ENCODE results near the gene TRIO. TPM values are rescaled to one million over a fixed set of nuclear protein-coding genes. Genes with fewer than 3 reads are reported as not detected.

TRIO gene
- total RNA-seq, 1 donor from 2014 or later = 148 TPM

GRCh38 chr5:14440582-14441431 is 297.7 kb downstream of the TRIO start:
- H3K36me3 ChIP-seq = peaks cover 28% of the 10 kb centered on the region
- H3K27ac ChIP-seq = peak overlapping the region; percentile 62
- intact Hi-C loops (cut with DNase I) = no loop called here
- peak overlapping the region; percentile 44 for H3K4me3 ChIP-seq
- DNase-seq (no peak), ATAC-seq (peak; percentile 66 to 75)
- H3K27me3 ChIP-seq (ENCODE audit: low read depth) = no peaks in the 10 kb centered on the region
- peaks cover 15% of the 10 kb centered on the region for H3K4me1 ChIP-seq
- H3K9me3 ChIP-seq = no peaks in the 10 kb centered on the region
- TF ChIP-seq CTCF (IDR thresholded peaks at IDR 0.05) = no peak

GRCh38 chr5:14441641-14442040 is 298.5 kb downstream of the TRIO start:
- ATAC-seq (no peak), DNase-seq (no peak)
- Histone ChIP-seq H3K4me3 (peak overlapping the region; percentile 44), H3K27me3 (ENCODE audit: low read depth) (no peaks in the 10 kb centered on the region), H3K27ac (no peak overlapping the region), H3K9me3 (no peaks in the 10 kb centered on the region), H3K36me3 (peaks cover 28% of the 10 kb centered on the region), H3K4me1 (peaks cover 22% of the 10 kb centered on the region)
- no peak for TF ChIP-seq CTCF (IDR thresholded peaks at IDR 0.05)
- intact Hi-C loops (cut with DNase I) = no loop called here

GRCh38 chr5:14442536-14442935 is 299.4 kb downstream of the TRIO start:
- TF ChIP-seq CTCF (IDR thresholded peaks at IDR 0.05) = no peak
- intact Hi-C loops (cut with DNase I) = no loop called here
- ATAC-seq (no peak), DNase-seq (no peak)
- Histone ChIP-seq H3K27me3 (ENCODE audit: low read depth) (no peaks in the 10 kb centered on the region), H3K9me3 (no peaks in the 10 kb centered on the region), H3K4me3 (no peak overlapping the region), H3K4me1 (peaks cover 22% of the 10 kb centered on the region), H3K36me3 (peaks cover 19% of the 10 kb centered on the region), H3K27ac (no peak overlapping the region)

GRCh38 chr5:14443671-14444093 is 300.5 kb downstream of the TRIO start:
- Histone ChIP-seq H3K27ac (no peak overlapping the region), H3K9me3 (no peaks in the 10 kb centered on the region), H3K4me3 (no peak overlapping the region), H3K27me3 (ENCODE audit: low read depth) (no peaks in the 10 kb centered on the region), H3K36me3 (peaks cover 16% of the 10 kb centered on the region), H3K4me1 (peaks cover 29% of the 10 kb centered on the region)
- TF ChIP-seq CTCF (IDR thresholded peaks at IDR 0.05) = no peak
- no peak for ATAC-seq
- no peak for DNase-seq
- intact Hi-C loops (cut with DNase I) = no loop called here

- H3K27me3 ChIP-seq (ENCODE audit: low read depth) = no peaks in the 10 kb centered on the region
- intact Hi-C loops (cut with DNase I) = no loop called here
- H3K36me3 ChIP-seq = peaks cover 16% of the 10 kb centered on the region
Measured at GRCh38 chr5:14444161-14444560, 301.0 kb downstream of the TRIO start.

More at GRCh38 chr5:14444161-14444560, 301.0 kb downstream of the TRIO start:
- Histone ChIP-seq H3K4me3 (no peak overlapping the region), H3K4me1 (peaks cover 34% of the 10 kb centered on the region), H3K9me3 (no peaks in the 10 kb centered on the region), H3K27ac (no peak overlapping the region)
- no peak for DNase-seq
- no peak for ATAC-seq
- TF ChIP-seq CTCF (IDR thresholded peaks at IDR 0.05) = no peak
